Muscle of leg (tissue), 11 donors: ENCODE data around the gene FA2H. TPM values are rescaled to one million over a fixed set of nuclear protein-coding genes. Genes with fewer than 3 reads are reported as not detected.

Source experiments
- DNase-seq: peaks from one replicate; pipeline ENCODE4 v3.0.0; 2013
- H3K27ac ChIP-seq: one replicate; pipeline ENCODE4 v1.5.1; 2013; ENCODE audit warnings: mild to moderate bottlenecking, low read length, control low read depth
- H3K27me3 ChIP-seq: one replicate; pipeline ENCODE4 v1.6.1; 2013; ENCODE audit warnings: low read length; ENCODE audit not compliant: control insufficient read depth, insufficient read depth
- H3K36me3 ChIP-seq: one replicate; pipeline ENCODE4 v1.6.1; 2013; ENCODE audit warnings: low read length; ENCODE audit not compliant: control insufficient read depth, insufficient read depth
- H3K4me1 ChIP-seq: one replicate; pipeline ENCODE4 v1.6.1; 2013; ENCODE audit warnings: low read length; ENCODE audit not compliant: control insufficient read depth, insufficient read depth
- H3K4me3 ChIP-seq: one replicate; pipeline ENCODE4 v1.5.1; 2013; ENCODE audit warnings: low read length, control low read depth
- H3K9me3 ChIP-seq: replicated peaks from 2 replicates; pipeline ENCODE4 v1.6.1; 2013; ENCODE audit warnings: low read depth, low read length; ENCODE audit not compliant: control insufficient read depth
- WGBS: methylation state at CpG from one replicate; pipeline ENCODE4 v1.1.5; 2013; ENCODE audit warnings: missing lambda C conversion rate; ENCODE audit not compliant: insufficient coverage; 5-methylcytosine and 5-hydroxymethylcytosine counted together
- polyA plus RNA-seq, 8 donors: library from polyadenylated mRNA; unstranded; fragments of 120-200 nt; gene quantifications; one replicate each; pipeline versions ENCODE4 v1.2.1 to v1.2.3, GENCODE V29; 2013; ENCODE audit warnings: inconsistent platforms in 1 of 8, low replicate concordance in 1 of 8; ENCODE audit not compliant: insufficient read length in 8 of 8, insufficient read depth in 1 of 8
- total RNA-seq: library from RNA; stranded (reverse); fragments of 120-200 nt; gene quantifications from one replicate; pipeline ENCODE4 v1.2.4, GENCODE V29; 2013

Gene FA2H
- total and polyA plus RNA-seq, 9 donors, result 0.09 to 1.9 (median 0.11) TPM; not detected in 4

DNA sequence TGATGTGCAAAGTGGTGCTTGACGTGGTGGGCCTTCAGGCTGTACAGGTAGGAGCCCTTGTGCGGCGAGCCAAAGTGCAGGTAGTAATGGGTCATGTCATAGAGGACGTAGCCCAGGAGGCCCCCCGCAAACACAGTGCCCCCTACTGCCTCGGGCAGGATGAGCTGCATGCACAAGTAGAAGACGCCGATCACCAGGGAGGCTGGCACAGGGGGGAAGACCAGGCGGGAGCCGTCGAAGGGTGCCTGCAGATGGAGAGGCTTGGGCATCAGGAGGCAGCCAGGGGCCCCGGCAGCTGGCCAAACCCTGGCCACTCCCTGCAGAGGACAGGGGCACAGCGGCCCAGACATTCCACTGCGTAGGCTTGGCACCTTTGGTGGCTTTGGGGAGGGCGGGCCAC, 58.3 kb downstream of the FA2H start:
- Histone ChIP-seq H3K36me3 (no peaks in the 10 kb centered on the region), H3K27me3 (no peaks in the 10 kb centered on the region), H3K4me3 (no peak overlapping the region), H3K9me3 (no peaks in the 10 kb centered on the region), H3K27ac (no peak overlapping the region), H3K4me1 (no peaks in the 10 kb centered on the region)
- DNase-seq, result no peak
- WGBS, result 84% methylated on average over 15 of the region's 15 CpGs

DNA sequence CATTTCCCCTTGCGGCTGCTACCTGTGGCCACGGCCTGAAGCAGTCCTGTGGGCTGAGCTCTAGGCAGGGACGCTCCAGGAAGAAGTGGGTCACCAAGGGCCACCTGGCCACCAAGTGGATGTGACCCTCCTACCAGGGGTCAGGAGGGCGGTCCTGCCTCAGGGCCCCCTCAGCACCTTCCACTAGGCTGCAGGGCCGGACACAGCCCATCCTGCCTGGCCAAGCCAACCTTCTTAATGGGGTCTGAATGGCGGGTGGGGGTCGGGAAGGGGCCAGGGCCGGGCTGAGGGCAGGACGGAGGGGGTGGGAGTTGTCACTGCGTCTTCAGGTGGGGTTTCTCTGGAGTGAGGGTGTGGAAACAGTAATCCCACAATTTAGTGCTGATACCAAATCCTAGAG, 60.7 kb downstream of the FA2H start:
- Histone ChIP-seq H3K27ac (no peak overlapping the region), H3K27me3 (no peaks in the 10 kb centered on the region), H3K4me3 (no peak overlapping the region), H3K9me3 (no peaks in the 10 kb centered on the region), H3K36me3 (no peaks in the 10 kb centered on the region), H3K4me1 (no peaks in the 10 kb centered on the region)
- 75% methylated on average over 9 of the region's 10 CpGs for WGBS
- DNase-seq, result no peak

DNA sequence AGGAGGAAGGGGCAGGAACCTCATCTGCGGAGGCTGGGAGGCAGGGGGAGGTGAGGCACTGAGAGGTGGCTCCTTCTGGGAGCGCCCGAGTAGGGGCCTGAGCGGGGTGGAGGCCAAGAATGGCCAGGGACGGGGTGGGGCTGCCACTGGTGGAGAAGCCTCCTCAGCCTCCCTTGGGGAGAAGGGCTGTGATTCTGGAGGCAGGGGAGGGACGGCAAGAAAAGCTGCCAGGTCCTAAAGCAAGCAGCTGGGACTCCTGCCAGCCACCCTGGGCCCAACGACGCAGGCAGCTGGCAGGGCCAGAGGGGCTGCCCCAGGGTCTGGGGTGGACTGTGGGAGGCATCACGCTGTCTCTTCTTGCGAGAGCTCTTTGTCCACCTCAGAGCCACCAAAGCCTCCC, 61.3 kb downstream of the FA2H start:
- no peaks in the 10 kb centered on the region for H3K4me1 ChIP-seq
- no peak for DNase-seq
- H3K9me3 ChIP-seq, result no peaks in the 10 kb centered on the region
- H3K4me3 ChIP-seq, result no peak overlapping the region
- no peaks in the 10 kb centered on the region for H3K36me3 ChIP-seq
- 40% methylated on average over 7 of the region's 10 CpGs for WGBS
- H3K27me3 ChIP-seq, result no peaks in the 10 kb centered on the region
- no peak overlapping the region for H3K27ac ChIP-seq

- H3K4me1 ChIP-seq, result no peaks in the 10 kb centered on the region
- no peak overlapping the region for H3K27ac ChIP-seq
- 87% methylated on average over 11 of the region's 12 CpGs for WGBS
- DNase-seq, result no peak
- H3K9me3 ChIP-seq, result no peaks in the 10 kb centered on the region
- H3K4me3 ChIP-seq, result no peak overlapping the region
- no peaks in the 10 kb centered on the region for H3K27me3 ChIP-seq
- no peaks in the 10 kb centered on the region for H3K36me3 ChIP-seq
Measured at GRCh38 chr16:74711938-74712337, 62.7 kb downstream of the FA2H start.

DNA sequence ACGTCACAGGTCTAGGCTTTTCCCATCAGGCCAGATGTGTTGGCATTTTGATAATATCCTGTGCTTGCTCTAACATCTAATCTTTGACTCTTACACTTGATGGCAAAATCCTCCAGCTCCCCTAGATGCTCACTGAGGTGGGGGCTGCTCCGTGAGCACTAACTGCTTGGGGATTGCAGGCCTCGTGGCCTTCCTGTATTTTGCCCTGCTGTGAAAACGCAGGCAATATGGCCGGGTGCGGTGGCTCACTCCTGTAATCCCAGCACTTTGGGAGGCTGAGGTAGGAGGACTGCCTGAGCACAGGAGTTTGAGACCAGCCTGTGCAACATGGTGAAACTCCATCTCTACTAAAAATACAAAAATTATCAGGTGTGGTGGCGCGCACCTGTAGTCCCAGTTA, 64.2 kb downstream of the FA2H start:
- no peak for DNase-seq
- H3K27ac ChIP-seq, result no peak overlapping the region
- WGBS, result 60% methylated on average over 1 of the region's 8 CpGs
- H3K36me3 ChIP-seq, result no peaks in the 10 kb centered on the region
- no peaks in the 10 kb centered on the region for H3K9me3 ChIP-seq
- H3K4me3 ChIP-seq, result no peak overlapping the region
- H3K27me3 ChIP-seq, result no peaks in the 10 kb centered on the region
- H3K4me1 ChIP-seq, result no peaks in the 10 kb centered on the region

- 0% methylated on average over 3 of the region's 6 CpGs for WGBS
- H3K4me1 ChIP-seq, result no peaks in the 10 kb centered on the region
- no peak overlapping the region for H3K4me3 ChIP-seq
- H3K27me3 ChIP-seq, result no peaks in the 10 kb centered on the region
- peak; percentile 79 for DNase-seq
- H3K36me3 ChIP-seq, result no peaks in the 10 kb centered on the region
- H3K27ac ChIP-seq, result no peak overlapping the region
- no peaks in the 10 kb centered on the region for H3K9me3 ChIP-seq
Measured at GRCh38 chr16:74709441-74709877, 65.2 kb downstream of the FA2H start.

- peak; percentile 72 for DNase-seq
- H3K27me3 ChIP-seq, result peaks cover 17% of the 10 kb centered on the region
- H3K36me3 ChIP-seq, result no peaks in the 10 kb centered on the region
- peak within 1 kb of the TSS; percentile 67 for H3K4me3 ChIP-seq
- no peaks in the 10 kb centered on the region for H3K9me3 ChIP-seq
- H3K4me1 ChIP-seq, result peaks cover 11% of the 10 kb centered on the region
- WGBS, result 3% methylated on average over 32 of the region's 35 CpGs
- peak within 1 kb of the TSS; percentile 77 for H3K27ac ChIP-seq
Measured at GRCh38 chr16:74700438-74701225, 74.0 kb downstream of the FA2H start, which contains the start of gene MLKL. Gene MLKL (minus strand): TSS chr16:74700862. CDS start chr16:74695757, 5,105 bp downstream.

DNA sequence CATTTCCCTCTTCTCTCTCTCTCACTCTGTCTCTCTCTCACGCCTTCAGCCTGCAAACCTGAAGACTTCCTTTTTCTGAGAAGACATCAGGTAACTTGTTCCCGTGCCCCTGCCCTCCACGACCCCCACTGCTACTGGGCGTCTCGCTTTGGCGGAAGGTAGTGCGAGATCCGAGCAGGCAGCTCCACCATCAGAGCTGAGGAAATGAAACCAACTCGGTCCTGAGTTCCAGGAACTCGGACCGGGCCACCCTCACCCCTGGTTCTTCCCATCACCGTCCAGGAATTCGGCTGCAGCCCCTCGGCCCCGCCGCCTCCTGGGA, 74.5 kb downstream of the FA2H start:
- peak overlapping the region; percentile 67 for H3K4me3 ChIP-seq
- whole genome bisulfite sequencing, result under 1% methylated on average over 15 of the region's 16 CpGs
- peaks cover 17% of the 10 kb centered on the region for H3K27me3 ChIP-seq
- no peaks in the 10 kb centered on the region for H3K9me3 ChIP-seq
- no peaks in the 10 kb centered on the region for H3K36me3 ChIP-seq
- peak; percentile 28 for DNase-seq
- H3K4me1 ChIP-seq, result peaks cover 11% of the 10 kb centered on the region
- H3K27ac ChIP-seq, result peak overlapping the region; percentile 77

DNA sequence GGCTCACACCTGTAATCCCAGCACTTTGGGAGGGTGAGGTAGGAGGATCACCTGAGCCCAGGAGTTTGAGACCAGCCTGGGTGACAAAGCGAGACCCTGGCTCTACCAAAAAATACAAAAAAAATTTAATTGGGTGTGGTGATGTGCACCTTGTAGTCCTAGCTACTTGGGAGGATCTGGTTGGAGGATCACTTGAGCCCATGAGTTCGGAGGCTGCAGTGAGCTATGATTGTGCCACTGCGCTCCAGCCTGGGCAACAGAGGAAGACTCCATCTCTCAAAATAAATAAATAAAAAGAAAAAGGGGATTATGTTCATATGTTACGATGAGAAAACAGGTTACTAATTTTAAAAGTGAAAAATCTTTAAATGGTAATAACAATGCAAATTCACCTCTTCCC, 75.0 kb downstream of the FA2H start:
- Histone ChIP-seq H3K4me1 (peaks cover 11% of the 10 kb centered on the region), H3K27me3 (peaks cover 17% of the 10 kb centered on the region), H3K4me3 (no peak overlapping the region), H3K9me3 (no peaks in the 10 kb centered on the region), H3K27ac (no peak overlapping the region), H3K36me3 (no peaks in the 10 kb centered on the region)
- DNase-seq, result no peak
- no CpG with 5 or more reads among the region's 4 CpGs for WGBS

DNA sequence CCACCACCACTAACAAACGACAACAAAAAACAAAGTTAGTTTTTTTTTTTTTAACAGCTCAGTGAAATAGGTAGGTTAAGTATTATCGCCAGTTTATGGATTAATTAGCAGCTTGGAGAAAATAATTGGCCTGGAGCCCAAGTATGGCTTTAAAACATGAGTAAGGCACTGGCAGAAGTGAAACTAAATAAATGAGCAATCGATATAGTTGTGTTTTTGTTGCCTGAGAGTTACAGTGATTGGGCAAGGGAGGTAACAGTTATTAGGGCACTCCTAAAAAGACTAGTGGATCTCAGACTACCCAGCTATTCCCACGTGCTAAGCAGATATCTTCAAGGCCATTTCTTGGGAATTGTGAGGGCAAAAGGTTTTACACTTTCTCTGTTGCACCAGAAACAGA, 76.4 kb downstream of the FA2H start:
- Histone ChIP-seq H3K4me3 (no peak overlapping the region), H3K27ac (no peak overlapping the region)
- WGBS, result 81% methylated on average over 2 of the region's 4 CpGs

More for the DNA sequence above, 76.4 kb downstream of the FA2H start:
- H3K27me3 ChIP-seq, result peaks cover 17% of the 10 kb centered on the region
- peaks cover 11% of the 10 kb centered on the region for H3K4me1 ChIP-seq
- H3K9me3 ChIP-seq, result no peaks in the 10 kb centered on the region
- H3K36me3 ChIP-seq, result no peaks in the 10 kb centered on the region
- DNase-seq, result no peak
